ENCODE results near the gene SNRNP200. TPM values are rescaled to one million over a fixed set of nuclear protein-coding genes. Genes with fewer than 3 reads are reported as not detected.

SNRNP200 gene
- polyA plus RNA-seq, 1 donor (not counting 4 experiments of a cell fraction or from before 2014, with no cell fraction given), result 78.4 TPM

- dilution Hi-C loops (cut with MboI; ENCODE audit: extremely low pct_ligation_motif_present, low sequenced_read_pairs), result no loop called here
- FAIRE-seq (no peak), DNase-seq (ENCODE audit: low read depth, low spot score) (no peak)
Observed at GRCh38 chr2:96236882-96237281, 68.5 kb downstream of the SNRNP200 start.

GRCh38 chr2:96233880-96234316, 71.4 kb downstream of the SNRNP200 start:
- Histone ChIP-seq H3K27ac (ENCODE audit: control insufficient read depth, insufficient read depth, low read length) (no peak overlapping the region), H3K27me3 (ENCODE audit: control insufficient read depth, extremely low read depth, insufficient read depth, low read length) (no peaks in the 10 kb centered on the region), H2AFZ (ENCODE audit: control insufficient read depth, low read length) (no peak overlapping the region), H3K4me1 (ENCODE audit: control insufficient read depth, extremely low read depth, insufficient read depth, low read length) (no peaks in the 10 kb centered on the region), H4K20me1 (ENCODE audit: control insufficient read depth, extremely low read depth, insufficient read depth, low read length) (no peaks in the 10 kb centered on the region), H3K4me3 (ENCODE audit: control insufficient read depth in 2 of 3, extremely low read depth in 1 of 3, insufficient read depth in 2 of 3, low read depth in 1 of 3, low read length in 3 of 3) (no peak overlapping the region), H3K79me2 (ENCODE audit: control insufficient read depth, insufficient read depth, low read length) (no peaks in the 10 kb centered on the region), H3K9me1 (ENCODE audit: control insufficient read depth, extremely low read depth, insufficient read depth, low read length) (no peaks in the 10 kb centered on the region), H3K9me3 (ENCODE audit: control insufficient read depth, low read depth, low read length) (no peaks in the 10 kb centered on the region), H3K36me3 (ENCODE audit: control insufficient read depth in 2 of 2, extremely low read depth in 1 of 2, insufficient read depth in 2 of 2, low read length in 2 of 2) (no peaks in the 10 kb centered on the region), H3K9ac (ENCODE audit: control insufficient read depth, extremely low read depth, insufficient read depth, low read length) (no peak overlapping the region), H3K4me2 (ENCODE audit: control insufficient read depth, extremely low read depth, insufficient read depth, low read depth, low read length) (no peak overlapping the region)
- TF ChIP-seq EZH2 (IDR thresholded peaks at IDR 0.05; ENCODE audit: low read length), result no peak
- TF ChIP-seq, protein P1, sequence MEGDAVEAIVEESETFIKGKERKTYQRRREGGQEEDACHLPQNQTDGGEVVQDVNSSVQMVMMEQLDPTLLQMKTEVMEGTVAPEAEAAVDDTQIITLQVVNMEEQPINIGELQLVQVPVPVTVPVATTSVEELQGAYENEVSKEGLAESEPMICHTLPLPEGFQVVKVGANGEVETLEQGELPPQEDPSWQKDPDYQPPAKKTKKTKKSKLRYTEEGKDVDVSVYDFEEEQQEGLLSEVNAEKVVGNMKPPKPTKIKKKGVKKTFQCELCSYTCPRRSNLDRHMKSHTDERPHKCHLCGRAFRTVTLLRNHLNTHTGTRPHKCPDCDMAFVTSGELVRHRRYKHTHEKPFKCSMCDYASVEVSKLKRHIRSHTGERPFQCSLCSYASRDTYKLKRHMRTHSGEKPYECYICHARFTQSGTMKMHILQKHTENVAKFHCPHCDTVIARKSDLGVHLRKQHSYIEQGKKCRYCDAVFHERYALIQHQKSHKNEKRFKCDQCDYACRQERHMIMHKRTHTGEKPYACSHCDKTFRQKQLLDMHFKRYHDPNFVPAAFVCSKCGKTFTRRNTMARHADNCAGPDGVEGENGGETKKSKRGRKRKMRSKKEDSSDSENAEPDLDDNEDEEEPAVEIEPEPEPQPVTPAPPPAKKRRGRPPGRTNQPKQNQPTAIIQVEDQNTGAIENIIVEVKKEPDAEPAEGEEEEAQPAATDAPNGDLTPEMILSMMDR (optimal IDR thresholded peaks at IDR 0.05 in 1 of 3, IDR thresholded peaks at IDR 0.05 in 1 of 3, conservative IDR thresholded peaks at IDR 0.05 in 1 of 3; ENCODE audit: extremely low read depth in 1 of 3, insufficient read depth in 2 of 3, low read length in 3 of 3), result no peak
- FAIRE-seq (no peak), DNase-seq (ENCODE audit: low read depth, low spot score) (no peak)
- dilution Hi-C loops (cut with MboI; ENCODE audit: extremely low pct_ligation_motif_present, low sequenced_read_pairs), result no loop called here

More at GRCh38 chr2:96236882-96237281, 68.5 kb downstream of the SNRNP200 start:
- no peaks in the 10 kb centered on the region for H3K27me3 ChIP-seq (ENCODE audit: control insufficient read depth, extremely low read depth, insufficient read depth, low read length)
- no peak overlapping the region for H2AFZ ChIP-seq (ENCODE audit: control insufficient read depth, low read length)
- H3K27ac ChIP-seq (ENCODE audit: control insufficient read depth, insufficient read depth, low read length), result no peak overlapping the region
- no peaks in the 10 kb centered on the region for H3K9me3 ChIP-seq (ENCODE audit: control insufficient read depth, low read depth, low read length)
- TF ChIP-seq, protein P1 (optimal IDR thresholded peaks at IDR 0.05 in 1 of 3, IDR thresholded peaks at IDR 0.05 in 1 of 3, conservative IDR thresholded peaks at IDR 0.05 in 1 of 3; ENCODE audit: extremely low read depth in 1 of 3, insufficient read depth in 2 of 3, low read length in 3 of 3), result no peak
- no peak for TF ChIP-seq EZH2 (IDR thresholded peaks at IDR 0.05; ENCODE audit: low read length)
- no peak overlapping the region for H3K9ac ChIP-seq (ENCODE audit: control insufficient read depth, extremely low read depth, insufficient read depth, low read length)
- H3K4me1 ChIP-seq (ENCODE audit: control insufficient read depth, extremely low read depth, insufficient read depth, low read length), result peaks cover 19% of the 10 kb centered on the region
- H3K4me3 ChIP-seq (ENCODE audit: control insufficient read depth in 2 of 3, extremely low read depth in 1 of 3, insufficient read depth in 2 of 3, low read depth in 1 of 3, low read length in 3 of 3), result no peak overlapping the region
- H3K79me2 ChIP-seq (ENCODE audit: control insufficient read depth, insufficient read depth, low read length), result no peaks in the 10 kb centered on the region
- no peaks in the 10 kb centered on the region for H3K36me3 ChIP-seq (ENCODE audit: control insufficient read depth in 2 of 2, extremely low read depth in 1 of 2, insufficient read depth in 2 of 2, low read length in 2 of 2)
- H3K9me1 ChIP-seq (ENCODE audit: control insufficient read depth, extremely low read depth, insufficient read depth, low read length), result peaks cover 2% of the 10 kb centered on the region
- H3K4me2 ChIP-seq (ENCODE audit: control insufficient read depth, extremely low read depth, insufficient read depth, low read depth, low read length), result no peak overlapping the region
- no peaks in the 10 kb centered on the region for H4K20me1 ChIP-seq (ENCODE audit: control insufficient read depth, extremely low read depth, insufficient read depth, low read length)
